Measurements from ENCODE around the gene GPX2. TPM values are rescaled to one million over a fixed set of nuclear protein-coding genes. Genes with fewer than 3 reads are reported as not detected.

The GPX2 gene
- total and polyA plus RNA-seq, 4 donors = 6.9 to 1,067 (median 325) TPM

GRCh38 chr14:64950889-64951288 is 8.3 kb upstream of the GPX2 start (continued):
- TF ChIP-seq CTCF (IDR thresholded peaks at IDR 0.05; ENCODE audit: low read depth, low read length, missing input control) = no peak

- DNase-seq (ENCODE audit: low spot score) = no peak
- TF ChIP-seq RAD21 (IDR thresholded peaks at IDR 0.05) (no peak), FOXA2 (IDR thresholded peaks at IDR 0.05) (no peak), TAF1 (conservative IDR thresholded peaks at IDR 0.05) (peak; percentile 15), MAX (IDR thresholded peaks at IDR 0.05) (no peak)
- Histone ChIP-seq H3K9me3 (ENCODE audit: control insufficient read depth in 4 of 4, low read length in 3 of 4) (no peaks in the 10 kb centered on the region), H3K36me3 (ENCODE audit: control insufficient read depth in 4 of 4, insufficient read depth in 3 of 4, low read depth in 1 of 4, low read length in 3 of 4) (peaks cover 0 to under 1% (median 0%) of the 10 kb centered on the region in 4 donors), H3K9ac (ENCODE audit: low read depth in 1 of 2, low read length in 2 of 2) (no peak overlapping the region), H3K4me3 (ENCODE audit: low read depth in 1 of 3, low read length in 3 of 3) (no peak overlapping the region), H3K4me1 (ENCODE audit: control insufficient read depth in 4 of 4, insufficient read depth in 4 of 4, low read length in 3 of 4) (peaks cover 18 to 32% (median 26%) of the 10 kb centered on the region in 4 donors), H3K27ac (ENCODE audit: low read depth in 1 of 2, low read length in 2 of 2) (peak overlapping the region; percentile 24 to 48), H3K27me3 (ENCODE audit: control insufficient read depth in 4 of 4, insufficient read depth in 4 of 4, low read length in 3 of 4) (no peaks in the 10 kb centered on the region)
- WGBS = 63% methylated on average over 8 of the region's 8 CpGs
Measured at GRCh38 chr14:64948612-64949210, 6.2 kb upstream of the GPX2 start.

GRCh38 chr14:64947710-64948611 is 5.4 kb upstream of the GPX2 start:
- peak overlapping the region; percentile 62 to 78 for H3K27ac ChIP-seq (ENCODE audit: low read depth in 1 of 2, low read length in 2 of 2)
- no peaks in the 10 kb centered on the region for H3K36me3 ChIP-seq (ENCODE audit: control insufficient read depth in 4 of 4, insufficient read depth in 3 of 4, low read depth in 1 of 4, low read length in 3 of 4)
- 61% methylated on average over 28 of the region's 28 CpGs for WGBS
- H3K27me3 ChIP-seq (ENCODE audit: control insufficient read depth in 4 of 4, insufficient read depth in 4 of 4, low read length in 3 of 4) = no peaks in the 10 kb centered on the region
- H3K9ac ChIP-seq (ENCODE audit: low read depth in 1 of 2, low read length in 2 of 2) = no peak overlapping the region
- H3K9me3 ChIP-seq (ENCODE audit: control insufficient read depth in 4 of 4, low read length in 3 of 4) = no peaks in the 10 kb centered on the region
- no peak overlapping the region for H3K4me3 ChIP-seq (ENCODE audit: low read depth in 1 of 3, low read length in 3 of 3)
- peak; percentile 49 for DNase-seq (ENCODE audit: low spot score)
- H3K4me1 ChIP-seq (ENCODE audit: control insufficient read depth in 4 of 4, insufficient read depth in 4 of 4, low read length in 3 of 4) = peaks cover 25 to 40% (median 30%) of the 10 kb centered on the region in 4 donors
- TF ChIP-seq ZBTB33 (IDR thresholded peaks at IDR 0.05) (peak; percentile 87), REST (IDR thresholded peaks at IDR 0.05) (peak; percentile 74), HNF4G (IDR thresholded peaks at IDR 0.05) (peak; percentile 94), RXRA (IDR thresholded peaks at IDR 0.05) (peak; percentile 94 to 96), EGR1 (IDR thresholded peaks at IDR 0.05; ENCODE audit: low read depth in 2 of 2) (peak in 1 of 2 donors; percentile 40), MAX (IDR thresholded peaks at IDR 0.05) (no peak), FOXA2 (IDR thresholded peaks at IDR 0.05) (no peak), YY1 (IDR thresholded peaks at IDR 0.05) (peak; percentile 84), CTCF (IDR thresholded peaks at IDR 0.05; ENCODE audit: low read depth, low read length, missing input control) (no peak), ATF3 (IDR thresholded peaks at IDR 0.05) (no peak), GABPA (IDR thresholded peaks at IDR 0.05 in 1 of 2, conservative IDR thresholded peaks at IDR 0.05 in 1 of 2) (peak in 1 of 2 donors; percentile 50), TAF1 (conservative IDR thresholded peaks at IDR 0.05) (peak; percentile 91), FOXA1 (IDR thresholded peaks at IDR 0.05) (peak; percentile 58), JUND (IDR thresholded peaks at IDR 0.05) (peak; percentile 42 to 89), NR2F2 (IDR thresholded peaks at IDR 0.05) (peak; percentile 62), SP1 (IDR thresholded peaks at IDR 0.05) (peak; percentile 96)
